Measurements from ENCODE around the gene FGF8.

FGF8 gene

GRCh38 chr10:101725296-101726114 is 50.4 kb downstream of the FGF8 start:
- DNase-seq (ENCODE audit: low spot score), result no peak

GRCh38 chr10:101724446-101724845 is 51.5 kb downstream of the FGF8 start:
- DNase-seq (ENCODE audit: low spot score), result no peak

GRCh38 chr10:101723176-101723575 is 52.7 kb downstream of the FGF8 start:
- DNase-seq (ENCODE audit: low spot score), result no peak

GRCh38 chr10:101721806-101722205 is 54.1 kb downstream of the FGF8 start:
- no peak for DNase-seq (ENCODE audit: low spot score)

- no peak for DNase-seq (ENCODE audit: low spot score)
These were observed 55.2 kb downstream of the FGF8 start for GRCh38 chr10:101720606-101721230.
